DOHH2 (cell line): ENCODE data around the gene PEPD.

Experiments used
- CTCF ChIP-seq: fragments of 200-600 bp; sonication (generic); IDR thresholded peaks from one replicate; pipeline ENCODE4 v1.5.1; 2014; ENCODE audit warnings: antibody characterized with exemption, mild to moderate bottlenecking, low read depth, low read length; ENCODE audit not compliant: poor library complexity, severe bottlenecking
- EZH2phosphoT487 ChIP-seq: fragments of 200-600 bp; sonication (generic); IDR thresholded peaks from 2 replicates; pipeline ENCODE4 v1.6.1; 2017; ENCODE audit warnings: borderline replicate concordance, mild to moderate bottlenecking, antibody characterized with exemption, low read length, moderate library complexity, mixed read lengths

- TF ChIP-seq CTCF, result no peak
- TF ChIP-seq EZH2phosphoT487, result no peak
Observed at GRCh38 chr19:33427801-33428626, 93.6 kb downstream of the PEPD start.
